ENCODE measurements around the gene NUP214. TPM values are rescaled to one million over a fixed set of nuclear protein-coding genes. Genes with fewer than 3 reads are reported as not detected.

Gene NUP214
- total RNA-seq, 1 experiment from 2014 or later, result 64.2 TPM

GRCh38 chr9:131092030-131092429 is 33.4 kb upstream of the NUP214 start:
- Histone ChIP-seq H3K4me1 (ENCODE audit: insufficient read depth, low read length, poor library complexity, severe bottlenecking) (no peaks in the 10 kb centered on the region), H3K9me3 (ENCODE audit: low read depth, low read length, poor library complexity, severe bottlenecking) (no peaks in the 10 kb centered on the region), H3K36me3 (ENCODE audit: insufficient read depth, low read length, poor library complexity, severe bottlenecking) (no peaks in the 10 kb centered on the region), H3K4me3 (ENCODE audit: low read depth, low read length, poor library complexity, severe bottlenecking) (no peak overlapping the region), H3K27ac (ENCODE audit: low read depth, low read length, poor library complexity, severe bottlenecking) (no peak overlapping the region), H3K27me3 (replicated peaks; ENCODE audit: insufficient read depth, low read depth, low read length, poor library complexity) (peaks cover 7% of the 10 kb centered on the region)
- TF ChIP-seq EZH2 (IDR thresholded peaks at IDR 0.05; ENCODE audit: borderline replicate concordance, low read depth, low read length, poor library complexity, severe bottlenecking) (no peak), CTCF (conservative IDR thresholded peaks at IDR 0.05; ENCODE audit: low read depth, low read length) (no peak)
- intact Hi-C loops (cut with micrococcal nuclease; ENCODE audit: unreplicated experiment), result no loop called here
- DNase-seq (ENCODE audit: low spot score), result no peak
- BruUV-seq (replicated peaks), result no TSS peak
- CTCF ChIA-PET, result no interaction called here
- POLR2A ChIA-PET (ENCODE audit: low non-redundant PET), result no interaction called here

- no TSS peak for BruUV-seq (replicated peaks)
- no peak overlapping the region for H3K4me3 ChIP-seq (ENCODE audit: low read depth, low read length, poor library complexity, severe bottlenecking)
- no peak overlapping the region for H3K27ac ChIP-seq (ENCODE audit: low read depth, low read length, poor library complexity, severe bottlenecking)
- no peaks in the 10 kb centered on the region for H3K9me3 ChIP-seq (ENCODE audit: low read depth, low read length, poor library complexity, severe bottlenecking)
- no peak for DNase-seq (ENCODE audit: low spot score)
- ChIA-PET POLR2A (ENCODE audit: low non-redundant PET) (no interaction called here), CTCF (no interaction called here)
- no peaks in the 10 kb centered on the region for H3K4me1 ChIP-seq (ENCODE audit: insufficient read depth, low read length, poor library complexity, severe bottlenecking)
- TF ChIP-seq EZH2 (IDR thresholded peaks at IDR 0.05; ENCODE audit: borderline replicate concordance, low read depth, low read length, poor library complexity, severe bottlenecking) (no peak), CTCF (conservative IDR thresholded peaks at IDR 0.05; ENCODE audit: low read depth, low read length) (no peak)
- intact Hi-C loops (cut with micrococcal nuclease; ENCODE audit: unreplicated experiment), result no loop called here
- H3K36me3 ChIP-seq (ENCODE audit: insufficient read depth, low read length, poor library complexity, severe bottlenecking), result no peaks in the 10 kb centered on the region
- H3K27me3 ChIP-seq (replicated peaks; ENCODE audit: insufficient read depth, low read depth, low read length, poor library complexity), result peaks cover 7% of the 10 kb centered on the region
These were observed 32.6 kb upstream of the NUP214 start for GRCh38 chr9:131092548-131093440.

GRCh38 chr9:131094015-131094414 is 31.4 kb upstream of the NUP214 start:
- Histone ChIP-seq H3K4me1 (ENCODE audit: insufficient read depth, low read length, poor library complexity, severe bottlenecking) (no peaks in the 10 kb centered on the region), H3K36me3 (ENCODE audit: insufficient read depth, low read length, poor library complexity, severe bottlenecking) (no peaks in the 10 kb centered on the region), H3K27me3 (replicated peaks; ENCODE audit: insufficient read depth, low read depth, low read length, poor library complexity) (peaks cover 7% of the 10 kb centered on the region), H3K27ac (ENCODE audit: low read depth, low read length, poor library complexity, severe bottlenecking) (no peak overlapping the region), H3K9me3 (ENCODE audit: low read depth, low read length, poor library complexity, severe bottlenecking) (no peaks in the 10 kb centered on the region), H3K4me3 (ENCODE audit: low read depth, low read length, poor library complexity, severe bottlenecking) (no peak overlapping the region)
- intact Hi-C loops (cut with micrococcal nuclease; ENCODE audit: unreplicated experiment), result no loop called here
- DNase-seq (ENCODE audit: low spot score), result no peak
- no TSS peak for BruUV-seq (replicated peaks)
- TF ChIP-seq EZH2 (IDR thresholded peaks at IDR 0.05; ENCODE audit: borderline replicate concordance, low read depth, low read length, poor library complexity, severe bottlenecking) (no peak), CTCF (conservative IDR thresholded peaks at IDR 0.05; ENCODE audit: low read depth, low read length) (no peak)
- CTCF ChIA-PET, result interaction anchor here (0.6 kb wide), 1 partner anchor 84 kb away, joined by 8 read pairs; no protein-coding TSS in a partner anchor
- POLR2A ChIA-PET (ENCODE audit: low non-redundant PET), result no interaction called here
